Glutamatergic neuron (in vitro differentiated cells): Measurements from ENCODE around the gene CPEB4. TPM values are rescaled to one million over a fixed set of nuclear protein-coding genes. Genes with fewer than 3 reads are reported as not detected.
A peak's percentile ranks its signal among the peaks of the same experiment; 100 is the strongest.

Source experiments
- DNase-seq: peaks from one replicate; pipeline ENCODE4 v3.0.0; 2022
- H3K27ac Mint-ChIP-seq: one replicate; pipeline ENCODE4 v1.8.0; 2020; ENCODE audit warnings: mild to moderate bottlenecking, mixed read lengths, inconsistent platforms; ENCODE audit not compliant: unreplicated experiment
- H3K27me3 Mint-ChIP-seq: one replicate; pipeline ENCODE4 v1.8.0; 2020; ENCODE audit warnings: mild to moderate bottlenecking, moderate library complexity, mixed read lengths, inconsistent platforms; ENCODE audit not compliant: unreplicated experiment
- H3K36me3 Mint-ChIP-seq: one replicate; pipeline ENCODE4 v1.8.0; 2020; ENCODE audit warnings: mild to moderate bottlenecking, mixed read lengths, inconsistent platforms; ENCODE audit not compliant: unreplicated experiment
- H3K4me1 Mint-ChIP-seq: one replicate; pipeline ENCODE4 v1.8.0; 2020; ENCODE audit warnings: mild to moderate bottlenecking, low read depth, mixed read lengths, inconsistent platforms; ENCODE audit not compliant: unreplicated experiment
- H3K4me3 Mint-ChIP-seq: one replicate; pipeline ENCODE4 v1.8.0; 2020; ENCODE audit warnings: mild to moderate bottlenecking, mixed read lengths, inconsistent platforms; ENCODE audit not compliant: unreplicated experiment
- H3K9me3 Mint-ChIP-seq: one replicate; pipeline ENCODE4 v1.8.0; 2020; ENCODE audit warnings: mild to moderate bottlenecking, moderate library complexity, mixed read lengths, inconsistent platforms; ENCODE audit not compliant: unreplicated experiment
- total RNA-seq: library from RNA; stranded (reverse); fragmentation: NEBNext Ultra II Directional; extraction: Animal tissue kit (Norgen Biotek cat#: 25700); gene quantifications from one replicate; pipeline ENCODE4 v1.2.1, GENCODE V29; 2021; ENCODE audit not compliant: unreplicated experiment
- TF ChIP-seq, protein P1 (sequence below): fragments of 200-600 bp; sonication (generic); IDR thresholded peaks from one replicate; pipeline ENCODE4 v1.5.0; 2021; ENCODE audit not compliant: partially characterized antibody, unreplicated experiment

The CPEB4 gene
- total RNA-seq, 1 donor from 2014 or later = 104 TPM

GRCh38 chr5:173962436-173962972, 74.4 kb downstream of the CPEB4 start:
- Mint-ChIP-seq H3K36me3 (no peaks in the 10 kb centered on the region), H3K27ac (no peak overlapping the region), H3K4me1 (peaks cover 18% of the 10 kb centered on the region), H3K27me3 (peaks cover 2% of the 10 kb centered on the region), H3K4me3 (no peak overlapping the region), H3K9me3 (peaks cover 2% of the 10 kb centered on the region)
- DNase-seq = no peak
- TF ChIP-seq, protein P1, sequence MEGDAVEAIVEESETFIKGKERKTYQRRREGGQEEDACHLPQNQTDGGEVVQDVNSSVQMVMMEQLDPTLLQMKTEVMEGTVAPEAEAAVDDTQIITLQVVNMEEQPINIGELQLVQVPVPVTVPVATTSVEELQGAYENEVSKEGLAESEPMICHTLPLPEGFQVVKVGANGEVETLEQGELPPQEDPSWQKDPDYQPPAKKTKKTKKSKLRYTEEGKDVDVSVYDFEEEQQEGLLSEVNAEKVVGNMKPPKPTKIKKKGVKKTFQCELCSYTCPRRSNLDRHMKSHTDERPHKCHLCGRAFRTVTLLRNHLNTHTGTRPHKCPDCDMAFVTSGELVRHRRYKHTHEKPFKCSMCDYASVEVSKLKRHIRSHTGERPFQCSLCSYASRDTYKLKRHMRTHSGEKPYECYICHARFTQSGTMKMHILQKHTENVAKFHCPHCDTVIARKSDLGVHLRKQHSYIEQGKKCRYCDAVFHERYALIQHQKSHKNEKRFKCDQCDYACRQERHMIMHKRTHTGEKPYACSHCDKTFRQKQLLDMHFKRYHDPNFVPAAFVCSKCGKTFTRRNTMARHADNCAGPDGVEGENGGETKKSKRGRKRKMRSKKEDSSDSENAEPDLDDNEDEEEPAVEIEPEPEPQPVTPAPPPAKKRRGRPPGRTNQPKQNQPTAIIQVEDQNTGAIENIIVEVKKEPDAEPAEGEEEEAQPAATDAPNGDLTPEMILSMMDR = no peak

GRCh38 chr5:173963182-173963838, 75.2 kb downstream of the CPEB4 start:
- H3K27ac Mint-ChIP-seq = peak overlapping the region; percentile 75
- H3K4me3 Mint-ChIP-seq = peak overlapping the region; percentile 44
- H3K4me1 Mint-ChIP-seq = peaks cover 25% of the 10 kb centered on the region
- H3K27me3 Mint-ChIP-seq = peaks cover 2% of the 10 kb centered on the region
- no peaks in the 10 kb centered on the region for H3K36me3 Mint-ChIP-seq
- peaks cover 5% of the 10 kb centered on the region for H3K9me3 Mint-ChIP-seq
- DNase-seq = no peak
- TF ChIP-seq, protein P1 = no peak

DNA sequence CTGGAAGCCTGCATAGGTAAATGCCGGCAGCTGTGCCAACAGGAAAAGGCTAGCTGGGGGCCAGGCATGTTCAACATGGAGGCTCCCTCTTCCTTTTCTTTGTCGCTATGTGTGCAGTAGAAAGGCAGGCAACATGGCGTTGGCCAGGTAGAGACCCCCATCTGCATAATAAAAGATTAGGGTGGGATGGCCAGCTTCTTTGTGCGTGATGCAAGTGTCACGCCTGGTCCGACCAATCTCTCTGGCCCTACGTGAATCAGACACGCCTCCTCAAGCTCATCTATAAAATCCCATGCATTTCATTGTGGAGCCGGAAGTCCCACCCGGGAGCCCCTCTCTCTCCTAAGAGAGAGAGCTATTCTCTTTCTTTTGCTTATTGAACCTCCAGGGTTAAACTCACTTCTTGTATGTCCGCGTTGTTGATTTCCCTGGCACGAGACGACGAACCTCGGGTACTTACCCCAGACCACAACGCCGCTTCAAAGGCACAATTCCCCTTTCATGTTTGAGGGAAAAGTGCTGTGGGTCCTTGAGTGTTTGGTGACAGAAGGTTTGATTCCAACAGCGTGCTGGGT, 75.8 kb downstream of the CPEB4 start:
- H3K4me3 Mint-ChIP-seq = no peak overlapping the region
- H3K36me3 Mint-ChIP-seq = no peaks in the 10 kb centered on the region
- peaks cover 2% of the 10 kb centered on the region for H3K27me3 Mint-ChIP-seq
- H3K4me1 Mint-ChIP-seq = peaks cover 30% of the 10 kb centered on the region
- DNase-seq = peak; percentile 34
- peaks cover 5% of the 10 kb centered on the region for H3K9me3 Mint-ChIP-seq
- TF ChIP-seq, protein P1 = no peak
- peak overlapping the region; percentile 79 for H3K27ac Mint-ChIP-seq

DNA sequence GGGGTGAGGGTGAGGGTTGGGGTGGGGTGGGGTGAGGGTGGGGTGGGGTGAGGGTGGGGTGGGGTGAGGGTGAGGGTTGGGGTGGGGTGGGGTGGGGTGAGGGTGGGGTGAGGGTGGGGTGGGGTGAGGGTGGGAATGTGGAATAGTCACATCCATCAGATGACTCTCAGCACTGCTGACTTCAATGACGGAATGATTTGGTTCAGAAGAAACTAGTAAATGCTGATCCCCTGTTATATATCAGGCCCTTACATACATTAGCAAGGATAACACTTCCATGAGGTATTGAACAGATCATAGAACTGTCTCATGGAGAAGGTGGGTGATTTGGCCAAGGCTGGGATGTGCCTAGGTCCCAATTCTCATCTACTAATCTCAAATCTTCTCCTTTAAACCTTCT, 76.4 kb downstream of the CPEB4 start:
- Mint-ChIP-seq H3K4me1 (peaks cover 35% of the 10 kb centered on the region), H3K9me3 (peaks cover 5% of the 10 kb centered on the region), H3K4me3 (no peak overlapping the region), H3K27me3 (peaks cover 2% of the 10 kb centered on the region), H3K36me3 (no peaks in the 10 kb centered on the region), H3K27ac (peak overlapping the region; percentile 38)
- DNase-seq = no peak
- TF ChIP-seq, protein P1 = no peak

DNA sequence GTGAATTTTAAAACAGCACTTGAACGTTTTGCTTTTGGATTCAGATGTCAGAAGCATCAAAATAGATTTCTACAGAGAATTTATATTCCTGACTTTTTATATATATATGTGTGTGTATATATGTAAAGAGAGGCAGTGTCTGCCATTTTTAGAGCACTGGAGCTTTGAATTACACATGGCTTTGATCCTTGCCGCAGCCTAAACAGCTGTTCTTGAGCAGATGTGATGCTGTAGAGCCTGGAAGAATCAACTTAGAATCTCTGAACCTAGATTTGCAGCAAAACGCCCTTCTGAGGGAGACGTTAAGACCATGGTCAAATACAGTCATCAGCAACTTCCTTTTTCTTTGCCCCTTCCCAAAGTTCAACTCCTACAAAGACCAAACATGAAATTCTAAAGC, 79.1 kb downstream of the CPEB4 start:
- Mint-ChIP-seq H3K4me1 (peaks cover 53% of the 10 kb centered on the region), H3K36me3 (no peaks in the 10 kb centered on the region), H3K4me3 (no peak overlapping the region), H3K9me3 (peaks cover 7% of the 10 kb centered on the region), H3K27me3 (peaks cover 5% of the 10 kb centered on the region), H3K27ac (peak overlapping the region; percentile 74)
- DNase-seq = no peak
- TF ChIP-seq, protein P1 = no peak
